Colonic mucosa (tissue), 4 donors: ENCODE results near the gene BAG5. TPM values are rescaled to one million over a fixed set of nuclear protein-coding genes. Genes with fewer than 3 reads are reported as not detected.

ENCODE experiments used
- DNase-seq: peaks from one replicate; pipeline ENCODE4 v3.0.0-alpha.2; 2020
- H3K27ac ChIP-seq: fragments of 200-600 bp; one replicate; pipeline ENCODE4 v1.8.0; 2021
- H3K27me3 ChIP-seq: fragments of 200-600 bp; one replicate; pipeline ENCODE4 v1.8.0; 2021
- H3K36me3 ChIP-seq: fragments of 200-600 bp; one replicate; pipeline ENCODE4 v1.8.0; 2021
- H3K4me1 ChIP-seq: fragments of 200-600 bp; one replicate; pipeline ENCODE4 v1.8.0; 2021; ENCODE audit warnings: mild to moderate bottlenecking
- H3K4me3 ChIP-seq: fragments of 200-600 bp; one replicate; pipeline ENCODE4 v1.8.0; 2021
- H3K9ac ChIP-seq, 2 donors: one replicate each; pipeline ENCODE4 v1.7.0; 2013; ENCODE audit warnings: control low read depth in 2 of 2, low read depth in 2 of 2, low read length in 2 of 2
- H3K9me3 ChIP-seq: fragments of 200-600 bp; one replicate; pipeline ENCODE4 v1.8.0; 2021
- CTCF ChIP-seq: fragments of 200-600 bp; IDR thresholded peaks from one replicate; pipeline ENCODE4 v1.8.0; 2022; ENCODE audit warnings: antibody characterized with exemption, mild to moderate bottlenecking
- intact Hi-C: fragments of 100-400 bp; cut with DNase I; formaldehyde crosslinking; loops from one replicate; pipeline ENCODE4 v1.14.1; 2022
- total RNA-seq, 2 donors: library from RNA; stranded (reverse); fragmentation: NEBNext Ultra II Directional in 1 of 2; extraction: Animal tissue kit (Norgen Biotek cat#: 25700) in 1 of 2; gene quantifications; one replicate each; pipeline ENCODE4 v1.2.1, GENCODE V29; 2021
- donor health status: healthy.
- donor health status: DM: no; HTN: no; CAD: no.
- donor health status: DM: no; HTN: no; CAD: no.

BAG5 gene
- total RNA-seq, 2 donors from 2014 or later = 26.8 to 29.7 TPM

GRCh38 chr14:103524002-103524935 is 38.2 kb downstream of the BAG5 start:
- TF ChIP-seq CTCF = no peak
- H3K4me1 ChIP-seq = peaks cover 29% of the 10 kb centered on the region
- H3K27me3 ChIP-seq = no peaks in the 10 kb centered on the region
- DNase-seq = peak; percentile 40
- peak overlapping the region in 1 of 2 donors; percentile 73 for H3K9ac ChIP-seq
- H3K27ac ChIP-seq = peak overlapping the region; percentile 74
- H3K4me3 ChIP-seq = no peak overlapping the region
- intact Hi-C loops = no loop called here
- no peaks in the 10 kb centered on the region for H3K9me3 ChIP-seq
- H3K36me3 ChIP-seq = no peaks in the 10 kb centered on the region

GRCh38 chr14:103523575-103523954 is 38.9 kb downstream of the BAG5 start:
- no peaks in the 10 kb centered on the region for H3K9me3 ChIP-seq
- H3K9ac ChIP-seq = peak overlapping the region in 1 of 2 donors; percentile 73
- peak overlapping the region; percentile 42 for H3K4me3 ChIP-seq
- H3K27me3 ChIP-seq = no peaks in the 10 kb centered on the region
- intact Hi-C loops = no loop called here
- H3K36me3 ChIP-seq = no peaks in the 10 kb centered on the region
- TF ChIP-seq CTCF = no peak
- H3K4me1 ChIP-seq = peaks cover 35% of the 10 kb centered on the region
- H3K27ac ChIP-seq = no peak overlapping the region
- DNase-seq = no peak

- no peaks in the 10 kb centered on the region for H3K36me3 ChIP-seq
- TF ChIP-seq CTCF = no peak
- intact Hi-C loops = no loop called here
- peak within 1 kb of the TSS; percentile 55 to 81 for H3K9ac ChIP-seq
- DNase-seq = peak; percentile 74
- H3K4me1 ChIP-seq = peaks cover 35% of the 10 kb centered on the region
- no peaks in the 10 kb centered on the region for H3K9me3 ChIP-seq
- H3K4me3 ChIP-seq = peak within 1 kb of the TSS; percentile 57
- H3K27ac ChIP-seq = peak within 1 kb of the TSS; percentile 59
- no peaks in the 10 kb centered on the region for H3K27me3 ChIP-seq
These were observed 39.5 kb downstream of the BAG5 start, which contains the start of gene CKB for GRCh38 chr14:103522649-103523574. Gene CKB, minus strand, starts transcription at chr14:103522830. Its CDS starts 337 bp downstream, at chr14:103522493.

- Histone ChIP-seq H3K9me3 (no peaks in the 10 kb centered on the region), H3K27ac (peak overlapping the region; percentile 59), H3K27me3 (no peaks in the 10 kb centered on the region), H3K36me3 (no peaks in the 10 kb centered on the region), H3K9ac (peak overlapping the region; percentile 55 to 81), H3K4me1 (peaks cover 28% of the 10 kb centered on the region), H3K4me3 (peak overlapping the region; percentile 57)
- no peak for TF ChIP-seq CTCF
- intact Hi-C loops = no loop called here
- no peak for DNase-seq
These were observed 40.4 kb downstream of the BAG5 start for GRCh38 chr14:103521951-103522563.

- Histone ChIP-seq H3K27ac (peak overlapping the region; percentile 59), H3K27me3 (no peaks in the 10 kb centered on the region), H3K9me3 (no peaks in the 10 kb centered on the region), H3K4me3 (peak overlapping the region; percentile 57), H3K36me3 (no peaks in the 10 kb centered on the region), H3K9ac (peak overlapping the region; percentile 46 to 81), H3K4me1 (peaks cover 23% of the 10 kb centered on the region)
- DNase-seq = peak; percentile 63
- intact Hi-C loops = no loop called here
- no peak for TF ChIP-seq CTCF
These were observed 41.0 kb downstream of the BAG5 start for GRCh38 chr14:103521438-103521950.
